ENCODE data around the gene AP2A2.

DNA sequence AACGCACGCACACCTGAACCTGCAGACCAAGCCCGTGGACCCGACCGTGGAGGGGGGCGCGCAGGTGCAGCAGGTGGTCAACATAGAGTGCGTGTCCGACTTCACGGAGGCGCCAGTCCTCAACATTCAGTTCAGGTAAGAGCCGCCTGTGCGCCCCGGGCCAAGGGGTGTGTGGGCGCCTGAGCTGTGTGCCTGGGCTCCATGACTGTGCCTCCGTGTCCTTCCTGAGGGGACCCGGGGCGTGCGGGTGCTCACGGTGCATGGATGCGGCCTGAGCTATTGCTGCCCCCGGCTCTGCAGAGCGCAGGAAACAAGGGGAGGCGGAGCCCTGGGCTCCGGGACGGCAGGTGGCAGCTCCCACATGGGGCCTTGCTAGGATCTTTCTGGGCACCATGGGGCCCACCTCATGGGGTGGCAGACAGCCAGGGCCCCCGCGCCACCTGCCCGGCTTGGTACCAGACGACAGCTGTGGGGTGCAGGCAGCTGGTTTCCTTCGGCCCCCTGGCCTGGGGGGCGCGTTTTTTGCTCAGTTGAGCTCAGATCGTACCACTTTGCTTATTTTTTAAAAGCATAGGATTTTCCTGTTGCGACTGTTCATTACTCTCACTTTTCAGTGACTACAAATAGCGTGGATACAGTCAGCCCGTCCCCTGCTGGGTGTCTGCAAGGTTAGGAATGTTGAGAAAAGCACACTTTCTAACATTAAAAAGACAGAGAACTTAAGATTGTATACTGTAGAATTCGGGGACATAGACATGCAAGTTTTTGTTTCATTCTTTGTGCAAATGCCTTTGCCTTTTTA, 82.5 kb downstream of the AP2A2 start:
- TF ChIP-seq, protein P1, sequence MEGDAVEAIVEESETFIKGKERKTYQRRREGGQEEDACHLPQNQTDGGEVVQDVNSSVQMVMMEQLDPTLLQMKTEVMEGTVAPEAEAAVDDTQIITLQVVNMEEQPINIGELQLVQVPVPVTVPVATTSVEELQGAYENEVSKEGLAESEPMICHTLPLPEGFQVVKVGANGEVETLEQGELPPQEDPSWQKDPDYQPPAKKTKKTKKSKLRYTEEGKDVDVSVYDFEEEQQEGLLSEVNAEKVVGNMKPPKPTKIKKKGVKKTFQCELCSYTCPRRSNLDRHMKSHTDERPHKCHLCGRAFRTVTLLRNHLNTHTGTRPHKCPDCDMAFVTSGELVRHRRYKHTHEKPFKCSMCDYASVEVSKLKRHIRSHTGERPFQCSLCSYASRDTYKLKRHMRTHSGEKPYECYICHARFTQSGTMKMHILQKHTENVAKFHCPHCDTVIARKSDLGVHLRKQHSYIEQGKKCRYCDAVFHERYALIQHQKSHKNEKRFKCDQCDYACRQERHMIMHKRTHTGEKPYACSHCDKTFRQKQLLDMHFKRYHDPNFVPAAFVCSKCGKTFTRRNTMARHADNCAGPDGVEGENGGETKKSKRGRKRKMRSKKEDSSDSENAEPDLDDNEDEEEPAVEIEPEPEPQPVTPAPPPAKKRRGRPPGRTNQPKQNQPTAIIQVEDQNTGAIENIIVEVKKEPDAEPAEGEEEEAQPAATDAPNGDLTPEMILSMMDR (IDR thresholded peaks at IDR 0.05) = no peak
- TF ChIP-seq POLR2AphosphoS5 (IDR thresholded peaks at IDR 0.05) (no peak), POLR2A (IDR thresholded peaks at IDR 0.05) (no peak), EP300 (IDR thresholded peaks at IDR 0.05; ENCODE audit: low read depth) (no peak)
